Neuronal stem cell (in vitro differentiated cells): Measurements from ENCODE around the gene POLR3H.

Experiments
- DNase-seq: peaks from one replicate; pipeline ENCODE4 v3.0.0-alpha.2; 2013; ENCODE audit warnings: low spot score
- H2AFZ ChIP-seq: one replicate; pipeline ENCODE4 v1.6.1; 2013; ENCODE audit warnings: mild to moderate bottlenecking, low read length, inconsistent platforms
- H2AK5ac ChIP-seq: 2 replicates; pipeline ENCODE4 v1.6.1; 2013; ENCODE audit warnings: low read depth, mild to moderate bottlenecking, inconsistent platforms, low read length, moderate library complexity, mixed read lengths
- H2BK120ac ChIP-seq: 2 replicates; pipeline ENCODE4 v1.6.1; 2013; ENCODE audit warnings: low read depth, mild to moderate bottlenecking, inconsistent platforms, low read length, moderate library complexity, mixed read lengths
- H2BK12ac ChIP-seq: one replicate; pipeline ENCODE4 v1.6.1; 2013; ENCODE audit warnings: low read length, inconsistent platforms
- H2BK15ac ChIP-seq: 2 replicates; pipeline ENCODE4 v1.6.1; 2013; ENCODE audit warnings: mild to moderate bottlenecking, low read length, inconsistent platforms, mixed read lengths
- H2BK5ac ChIP-seq: one replicate; pipeline ENCODE4 v1.6.1; 2013; ENCODE audit warnings: inconsistent platforms, mild to moderate bottlenecking, low read length, moderate library complexity
- H3K14ac ChIP-seq: one replicate; pipeline ENCODE4 v1.6.1; 2013; ENCODE audit warnings: low read length, inconsistent platforms
- H3K18ac ChIP-seq: 2 replicates; pipeline ENCODE4 v1.6.1; 2013; ENCODE audit warnings: low read length, inconsistent platforms
- H3K23ac ChIP-seq: 2 replicates; pipeline ENCODE4 v1.6.1; 2013; ENCODE audit warnings: low read depth, mild to moderate bottlenecking, mixed read lengths, low read length, inconsistent platforms; ENCODE audit not compliant: poor library complexity
- H3K27ac ChIP-seq: replicated peaks from 3 replicates; pipeline ENCODE4 v1.5.1; 2013; ENCODE audit warnings: low read length, inconsistent platforms
- H3K27me3 ChIP-seq, 3 experiments: 2 replicates each; pipeline ENCODE4 v1.6.1; 2013; ENCODE audit warnings: low read length in 3 of 3, mild to moderate bottlenecking in 2 of 3, inconsistent platforms in 1 of 3, low read depth in 1 of 3, mixed read lengths in 1 of 3, moderate library complexity in 1 of 3; ENCODE audit not compliant: control insufficient read depth in 3 of 3, insufficient read depth in 3 of 3
- H3K36me3 ChIP-seq, 2 donors: replicated peaks in 1 of 2; 2 replicates each; pipeline ENCODE4 v1.6.1; 2013; ENCODE audit warnings: low read length in 2 of 2; ENCODE audit not compliant: control insufficient read depth in 2 of 2, insufficient read depth in 2 of 2
- H3K4ac ChIP-seq: 2 replicates; pipeline ENCODE4 v1.6.1; 2013; ENCODE audit warnings: inconsistent platforms, mild to moderate bottlenecking, low read length, moderate library complexity
- H3K4me1 ChIP-seq, 2 donors: 1 replicate in 1 of 2; 2 replicates in 1 of 2; pipeline ENCODE4 v1.6.1; 2013; ENCODE audit warnings: low read length in 2 of 2, low read depth in 1 of 2; ENCODE audit not compliant: control insufficient read depth in 2 of 2, insufficient read depth in 1 of 2
- H3K4me2 ChIP-seq: one replicate; pipeline ENCODE4 v1.6.1; 2013; ENCODE audit warnings: mild to moderate bottlenecking, low read length, inconsistent platforms; ENCODE audit not compliant: insufficient read depth, poor library complexity, severe bottlenecking
- H3K4me3 ChIP-seq, 2 donors: 2 replicates each; pipeline ENCODE4 v1.5.1; 2013; ENCODE audit warnings: low read length in 2 of 2, mild to moderate bottlenecking in 2 of 2, inconsistent platforms in 1 of 2, moderate library complexity in 1 of 2
- H3K79me1 ChIP-seq: one replicate; pipeline ENCODE4 v1.6.1; 2013; ENCODE audit warnings: low read depth, mild to moderate bottlenecking, inconsistent platforms, low read length, moderate library complexity
- H3K9ac ChIP-seq: one replicate; pipeline ENCODE4 v1.6.1; 2013; ENCODE audit warnings: mild to moderate bottlenecking, low read depth, low read length, inconsistent platforms; ENCODE audit not compliant: poor library complexity
- H3K9me3 ChIP-seq, 2 donors: replicated peaks in 1 of 2; 2 replicates each; pipeline versions ENCODE3 to v1.6.1; 2013; ENCODE audit warnings: low read length in 2 of 2, mild to moderate bottlenecking in 2 of 2, inconsistent platforms in 1 of 2, low read depth in 1 of 2, mixed read lengths in 1 of 2, moderate library complexity in 1 of 2; ENCODE audit not compliant: control insufficient read depth in 2 of 2, insufficient read depth in 1 of 2
- H4K8ac ChIP-seq: one replicate; pipeline ENCODE4 v1.6.1; 2013; ENCODE audit warnings: low read depth, mild to moderate bottlenecking, inconsistent platforms, low read length, moderate library complexity
- H4K91ac ChIP-seq: one replicate; pipeline ENCODE4 v1.6.1; 2013; ENCODE audit warnings: low read length, low read depth, mild to moderate bottlenecking, inconsistent platforms; ENCODE audit not compliant: poor library complexity
- WGBS, 2 donors: extraction: QIAGEN DNeasy Blood & Tissue Kit; methylation state at CpG; one replicate each; pipeline ENCODE4 v1.1.7; 2013; ENCODE audit warnings: missing lambda C conversion rate in 2 of 2, mixed read lengths in 1 of 2; ENCODE audit not compliant: insufficient read length in 2 of 2, insufficient replicate concordance in 1 of 2; ENCODE audit errors: extremely low coverage in 2 of 2; 5-methylcytosine and 5-hydroxymethylcytosine counted together

Gene POLR3H

DNA sequence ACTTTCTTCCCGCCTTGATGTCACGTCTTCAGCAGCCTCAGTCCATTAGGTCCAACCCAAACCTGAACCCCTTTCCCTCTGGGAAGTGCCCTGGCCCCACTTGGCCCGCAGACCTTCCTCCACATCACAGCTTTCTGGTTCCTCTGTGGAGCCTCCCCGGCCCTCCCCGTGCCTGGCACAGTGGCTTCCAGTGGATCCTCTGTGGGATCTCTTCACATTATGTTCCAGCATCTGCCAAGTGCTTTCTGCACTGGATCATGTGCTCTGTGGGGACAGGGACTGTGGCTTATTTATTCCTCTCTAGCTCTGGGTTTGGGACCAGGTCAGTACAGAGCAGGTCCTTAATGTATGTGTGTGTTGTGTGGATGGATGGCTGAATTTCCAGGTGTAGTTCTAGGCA lies 30.9 kb downstream of the POLR3H start:
- no CpG with 5 or more reads among the region's 5 CpGs for WGBS, 2 donors
- Histone ChIP-seq H2BK120ac (no peak overlapping the region), H4K91ac (no peak overlapping the region), H3K14ac (no peak overlapping the region), H3K4me1 (peaks cover 4 to 17% of the 10 kb centered on the region in 2 donors), H3K4ac (no peak overlapping the region), H3K4me3 (no peak overlapping the region), H3K27ac (peak overlapping the region; percentile 41), H2BK5ac (no peak overlapping the region), H4K8ac (no peak overlapping the region), H3K23ac (no peak overlapping the region), H2BK12ac (no peak overlapping the region), H3K9ac (no peak overlapping the region), H2BK15ac (peak overlapping the region; percentile 0), H2AFZ (no peak overlapping the region), H3K9me3 (no peaks in the 10 kb centered on the region), H3K36me3 (peaks cover 34 to 86% of the 10 kb centered on the region in 2 donors), H3K79me1 (peaks cover 3% of the 10 kb centered on the region), H3K18ac (peak overlapping the region; percentile 6), H3K27me3 (no peaks in the 10 kb centered on the region), H3K4me2 (no peak overlapping the region), H2AK5ac (peak overlapping the region; percentile 2)
- no peak for DNase-seq

DNA sequence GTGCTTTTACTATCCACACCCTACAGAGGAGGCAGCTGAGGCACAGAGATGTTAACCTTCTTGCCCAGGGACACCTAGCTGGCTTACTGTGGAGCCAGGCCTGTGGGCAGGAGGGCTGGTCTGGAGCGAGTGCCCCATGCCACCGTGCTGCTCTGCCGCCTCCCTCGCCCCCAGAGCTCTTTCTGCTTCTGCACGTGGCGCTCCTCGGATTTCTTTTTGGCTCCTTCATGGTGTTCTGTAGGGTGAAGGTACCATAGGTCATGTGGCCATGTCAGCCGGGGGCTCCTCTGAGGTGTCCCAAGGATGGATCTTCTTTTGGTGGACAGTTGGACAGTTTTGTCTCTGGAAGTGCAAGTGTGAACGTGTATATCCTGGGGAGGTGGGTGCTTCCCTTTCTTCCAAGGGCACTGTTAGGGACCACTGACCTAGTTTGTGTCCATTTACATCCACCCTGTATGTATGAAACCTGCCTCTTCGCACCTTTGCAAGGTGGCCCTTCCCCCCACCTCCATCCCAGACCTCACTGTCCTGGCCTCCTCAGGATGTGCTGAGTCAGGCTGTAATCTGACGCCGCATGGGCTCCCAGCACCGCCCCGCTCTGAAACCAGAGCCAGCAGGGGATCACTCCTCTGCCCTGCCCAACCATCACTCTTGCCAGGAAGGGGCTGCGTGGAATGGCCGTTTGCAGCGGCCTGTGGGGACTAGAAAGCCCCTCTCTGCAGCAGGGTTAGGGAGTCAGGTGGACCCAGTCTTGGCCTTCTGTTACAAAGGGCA lies 31.7 kb downstream of the POLR3H start:
- no peaks in the 10 kb centered on the region for H3K79me1 ChIP-seq
- no peaks in the 10 kb centered on the region for H3K9me3 ChIP-seq
- no peak overlapping the region for H3K4ac ChIP-seq
- peak overlapping the region; percentile 52 for H3K4me2 ChIP-seq
- H4K8ac ChIP-seq, result no peak overlapping the region
- H2BK120ac ChIP-seq, result peak overlapping the region; percentile 55
- H3K23ac ChIP-seq, result no peak overlapping the region
- peak overlapping the region; percentile 95 for H2AK5ac ChIP-seq
- no peaks in the 10 kb centered on the region for H3K27me3 ChIP-seq
- H4K91ac ChIP-seq, result peak overlapping the region; percentile 46
- H3K14ac ChIP-seq, result no peak overlapping the region
- peak overlapping the region; percentile 48 for H3K27ac ChIP-seq
- peak overlapping the region; percentile 91 for H2BK15ac ChIP-seq
- peak overlapping the region; percentile 90 for H3K18ac ChIP-seq
- peaks cover 4 to 17% of the 10 kb centered on the region in 2 donors for H3K4me1 ChIP-seq
- H2AFZ ChIP-seq, result no peak overlapping the region
- H2BK5ac ChIP-seq, result peak overlapping the region; percentile 21
- peak overlapping the region; percentile 86 for H3K9ac ChIP-seq
- H2BK12ac ChIP-seq, result peak overlapping the region; percentile 98
- H3K4me3 ChIP-seq, result no peak overlapping the region
- H3K36me3 ChIP-seq, result peaks cover 36 to 87% of the 10 kb centered on the region in 2 donors
- WGBS, 2 donors, result no CpG with 5 or more reads among the region's 17 CpGs
- peak; percentile 57 for DNase-seq

DNA sequence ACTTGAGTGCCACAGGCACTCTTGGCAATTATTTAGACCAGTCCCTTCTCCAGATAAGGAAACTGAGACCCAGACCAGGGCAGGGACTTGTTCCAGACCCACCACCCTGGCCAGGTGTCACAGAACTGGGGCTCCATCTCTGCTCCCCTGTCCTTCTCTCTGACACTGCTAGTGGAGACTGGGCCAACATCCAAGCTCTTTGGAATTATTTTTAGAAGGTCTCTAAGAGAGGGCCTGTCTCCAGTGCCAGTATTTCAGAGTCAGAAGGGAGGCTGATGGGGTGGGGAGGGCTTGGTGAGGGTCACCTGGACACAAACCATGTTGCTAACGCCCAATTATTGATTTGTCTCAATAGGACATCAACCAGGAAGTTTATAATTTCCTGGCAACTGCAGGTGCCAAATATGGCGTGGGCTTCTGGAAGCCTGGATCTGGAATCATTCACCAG lies 32.7 kb downstream of the POLR3H start:
- H3K14ac ChIP-seq, result no peak overlapping the region
- peaks cover 4 to 17% of the 10 kb centered on the region in 2 donors for H3K4me1 ChIP-seq
- peak overlapping the region; percentile 11 for H2AK5ac ChIP-seq
- DNase-seq, result no peak
- no peaks in the 10 kb centered on the region for H3K79me1 ChIP-seq
- no peak overlapping the region for H2BK120ac ChIP-seq
- H3K4ac ChIP-seq, result no peak overlapping the region
- H2BK15ac ChIP-seq, result no peak overlapping the region
- H3K27me3 ChIP-seq, result no peaks in the 10 kb centered on the region
- peaks cover 40 to 85% of the 10 kb centered on the region in 2 donors for H3K36me3 ChIP-seq
- H3K18ac ChIP-seq, result no peak overlapping the region
- no peak overlapping the region for H2AFZ ChIP-seq
- no peak overlapping the region for H2BK12ac ChIP-seq
- no peak overlapping the region for H3K4me3 ChIP-seq
- WGBS, 2 donors, result no CpG with 5 or more reads among the region's 2 CpGs
- no peaks in the 10 kb centered on the region for H3K9me3 ChIP-seq
- H2BK5ac ChIP-seq, result no peak overlapping the region
- H3K23ac ChIP-seq, result no peak overlapping the region
- peak overlapping the region; percentile 33 for H3K27ac ChIP-seq
- no peak overlapping the region for H4K91ac ChIP-seq
- H4K8ac ChIP-seq, result no peak overlapping the region
- no peak overlapping the region for H3K9ac ChIP-seq
- H3K4me2 ChIP-seq, result no peak overlapping the region

DNA sequence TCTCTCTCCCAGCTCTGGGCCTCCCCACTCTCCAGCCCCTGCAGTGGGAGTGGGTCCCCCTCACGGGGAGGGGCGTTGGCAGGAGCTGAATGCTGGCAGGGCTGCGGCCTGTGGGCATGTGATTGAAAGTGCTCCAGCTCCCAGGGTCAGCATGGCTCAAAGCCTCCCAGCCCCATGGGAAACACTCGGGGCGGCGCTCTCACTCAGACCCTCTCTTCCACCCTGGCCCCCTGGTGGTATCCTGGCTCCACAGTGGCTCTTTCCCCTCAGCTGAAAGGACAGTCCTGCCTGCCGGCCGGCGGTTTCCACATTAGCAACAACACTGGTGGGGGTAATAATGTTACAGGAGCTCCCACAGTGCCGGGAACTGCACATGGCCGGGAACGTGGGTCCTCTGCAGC lies 35.5 kb downstream of the POLR3H start:
- peaks cover 23 to 79% of the 10 kb centered on the region in 2 donors for H3K36me3 ChIP-seq
- H3K4ac ChIP-seq, result no peak overlapping the region
- H3K23ac ChIP-seq, result peak overlapping the region; percentile 38
- no peak overlapping the region for H3K4me2 ChIP-seq
- H2AK5ac ChIP-seq, result no peak overlapping the region
- H2BK12ac ChIP-seq, result no peak overlapping the region
- no peak overlapping the region for H4K8ac ChIP-seq
- H4K91ac ChIP-seq, result no peak overlapping the region
- no peak overlapping the region for H2BK15ac ChIP-seq
- H3K79me1 ChIP-seq, result no peaks in the 10 kb centered on the region
- H3K9ac ChIP-seq, result no peak overlapping the region
- H3K9me3 ChIP-seq, result no peaks in the 10 kb centered on the region
- H3K18ac ChIP-seq, result no peak overlapping the region
- WGBS, 2 donors, result no CpG with 5 or more reads among the region's 12 CpGs
- no peak overlapping the region for H3K4me3 ChIP-seq
- H3K27me3 ChIP-seq, result no peaks in the 10 kb centered on the region
- peaks cover 4 to 17% of the 10 kb centered on the region in 2 donors for H3K4me1 ChIP-seq
- no peak overlapping the region for H3K14ac ChIP-seq
- no peak overlapping the region for H2AFZ ChIP-seq
- no peak overlapping the region for H2BK5ac ChIP-seq
- H2BK120ac ChIP-seq, result peak overlapping the region; percentile 57
- no peak overlapping the region for H3K27ac ChIP-seq
- DNase-seq, result no peak
